GM21723 (cell line): ENCODE data around the gene BMP7.
"Not testable (repeated sequence)": the region's sequence is repeated elsewhere in the genome, so short reads cannot be mapped to it uniquely, and the experiment has no call there.

Source experiments
- ATAC-seq: cut with Tn5 transposase; IDR thresholded peaks from one replicate; pipeline ENCODE4 v1.9.1; 2021; ENCODE audit warnings: mild to moderate bottlenecking, moderate library complexity; ENCODE audit not compliant: unreplicated experiment

Gene BMP7

DNA sequence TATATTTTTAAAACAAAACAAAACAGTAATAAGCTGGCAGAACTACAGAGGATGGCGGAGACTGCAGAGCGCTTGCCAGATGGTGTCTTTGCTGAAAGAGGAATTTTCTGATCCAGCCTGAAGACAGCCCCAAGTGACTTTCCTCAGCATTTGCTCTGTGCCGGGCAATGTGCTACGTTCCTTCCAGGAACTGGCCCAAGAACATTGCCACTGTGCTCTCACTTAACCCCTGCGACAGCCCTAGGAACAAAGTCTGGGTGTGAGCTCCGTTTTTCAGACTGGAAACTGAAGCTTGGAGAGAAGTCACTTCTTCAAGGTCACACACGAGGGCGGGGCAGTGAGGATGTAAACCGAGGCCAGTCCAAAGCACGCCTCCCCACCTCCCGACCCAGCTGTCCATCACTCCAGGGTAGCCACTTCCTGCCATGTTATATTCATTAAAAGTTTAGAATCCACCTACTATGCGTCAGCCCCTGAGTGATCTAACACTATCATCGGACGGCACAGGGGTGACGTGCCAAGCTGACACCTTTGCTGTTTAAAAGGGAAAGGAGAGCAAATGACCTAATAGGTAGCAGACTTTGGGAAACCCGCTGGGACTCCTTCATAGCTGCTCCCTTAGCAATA is 22.3 kb upstream of the BMP7 start:
- ATAC-seq: no peak

GRCh38 chr20:57287901-57288300 is 21.5 kb upstream of the BMP7 start:
- no peak for ATAC-seq

- ATAC-seq: no peak
Measured at GRCh38 chr20:57287007-57287880, 20.8 kb upstream of the BMP7 start.

DNA sequence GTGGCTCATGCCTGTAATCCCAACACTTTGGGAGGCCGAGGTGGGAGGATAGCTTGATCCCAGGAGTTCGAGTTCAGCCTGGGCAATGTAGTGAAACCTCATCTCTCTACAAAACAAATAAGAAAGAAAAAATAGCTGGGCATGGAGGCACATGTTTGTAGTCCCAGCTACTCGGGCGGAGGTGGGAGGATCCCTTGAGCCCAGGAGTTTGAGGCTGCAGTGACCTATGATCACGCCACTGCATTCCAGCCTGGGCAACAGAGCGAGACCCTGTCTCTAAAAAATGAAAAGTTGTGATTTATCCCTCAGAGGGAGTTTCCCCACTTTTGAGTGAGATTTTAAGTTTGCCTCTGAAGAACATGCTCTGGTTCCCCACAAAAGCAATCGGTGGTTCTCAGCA is 17.4 kb upstream of the BMP7 start:
- ATAC-seq: no peak

DNA sequence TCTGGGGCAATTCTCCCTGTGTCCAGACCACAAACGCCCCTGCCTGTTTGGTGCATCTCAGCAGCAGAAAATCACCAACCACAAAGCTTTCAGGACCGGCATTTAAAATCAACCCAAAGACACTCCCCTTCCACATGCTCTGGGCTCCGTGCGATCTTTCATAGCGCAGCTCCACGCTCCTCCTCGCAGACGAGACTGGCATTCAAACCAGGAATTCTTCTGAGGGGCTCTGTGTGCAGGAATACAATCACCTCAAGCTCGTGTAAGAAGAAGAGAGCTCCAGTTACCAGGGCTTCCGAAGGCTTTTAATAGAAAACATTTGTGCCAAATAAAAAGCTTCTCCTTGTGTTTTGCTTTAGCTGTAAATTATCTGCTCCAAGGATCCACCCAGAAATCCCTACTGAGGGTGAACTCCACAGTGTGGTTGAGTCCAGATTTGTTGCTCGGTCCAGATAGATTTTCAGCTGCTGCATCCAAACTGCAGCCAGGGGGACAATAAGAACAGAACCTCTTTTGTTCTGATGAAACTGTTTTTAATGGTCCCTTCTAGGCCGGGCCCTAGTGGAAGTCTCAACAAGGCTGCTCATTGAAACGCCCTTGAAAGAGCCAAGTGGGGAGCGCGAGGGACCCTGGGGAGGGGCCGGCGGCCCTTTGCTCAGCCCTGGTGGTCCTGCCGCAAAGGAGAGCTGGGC is 16.4 kb upstream of the BMP7 start:
- no peak for ATAC-seq

- ATAC-seq: no peak
Measured at GRCh38 chr20:57281900-57282299, 15.5 kb upstream of the BMP7 start.

- no peak for ATAC-seq
Measured at GRCh38 chr20:57280221-57280620, 13.8 kb upstream of the BMP7 start.

- not testable (repeated sequence) for ATAC-seq
Measured at GRCh38 chr20:57279548-57279947, 13.1 kb upstream of the BMP7 start.

DNA sequence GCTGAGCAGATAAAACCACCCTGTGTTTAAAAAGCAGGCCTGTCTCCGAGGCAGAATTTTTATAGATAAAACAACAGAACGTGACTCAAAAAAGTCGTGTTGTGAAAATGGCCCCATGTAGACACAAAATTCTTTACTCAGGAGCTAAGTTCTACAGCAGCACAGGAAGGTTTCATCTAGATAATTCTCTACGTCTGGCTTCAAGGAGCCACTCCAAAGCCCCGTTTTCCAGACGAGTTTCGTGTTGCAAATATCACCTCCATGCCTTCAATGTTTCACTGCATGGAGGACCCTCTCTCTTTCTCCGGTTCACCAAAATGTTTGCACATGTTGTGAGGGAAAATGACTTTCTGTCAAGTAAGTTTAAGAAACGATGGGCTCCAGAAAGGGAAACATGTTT is 12.0 kb upstream of the BMP7 start:
- ATAC-seq: no peak

GRCh38 chr20:57277398-57278105 is 11.1 kb upstream of the BMP7 start:
- no peak for ATAC-seq

DNA sequence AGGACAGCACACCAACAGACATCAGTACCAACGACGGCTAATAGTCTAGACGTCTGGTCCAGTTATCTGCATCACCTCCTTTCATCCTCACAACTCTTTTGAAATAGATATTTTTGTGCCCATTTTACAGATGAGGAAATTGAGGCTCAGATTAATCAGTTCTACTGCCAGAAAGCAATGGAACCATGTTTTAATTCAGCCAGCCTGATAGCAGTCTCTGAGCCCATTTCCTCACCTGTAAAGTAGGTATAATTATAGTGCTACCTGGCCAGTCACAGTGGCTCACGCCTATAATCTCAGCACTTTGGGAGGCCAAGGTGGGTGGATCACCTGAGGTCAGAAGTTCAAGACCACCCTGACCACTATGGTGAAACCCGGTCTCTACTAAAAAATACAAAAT is 9.8 kb upstream of the BMP7 start:
- ATAC-seq: no peak

DNA sequence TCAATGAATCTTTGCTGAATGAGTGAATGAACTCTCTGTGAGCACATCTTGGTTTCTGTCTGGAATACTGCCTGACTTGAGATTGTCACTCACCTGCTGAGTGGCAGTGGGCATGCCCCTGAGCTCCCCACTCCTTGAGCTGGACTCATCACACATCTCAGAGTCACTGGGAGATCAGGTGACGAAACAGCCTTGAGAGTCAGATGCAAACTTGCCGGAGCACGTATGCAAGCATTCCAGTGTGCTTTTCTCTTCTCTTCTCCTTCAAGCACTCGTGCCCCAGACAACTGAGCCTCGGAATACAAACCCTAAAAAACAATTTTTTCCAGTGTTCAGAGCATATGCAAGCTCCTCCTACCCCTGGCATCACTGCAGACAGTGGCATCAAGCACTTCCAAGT is 9.4 kb upstream of the BMP7 start:
- no peak for ATAC-seq

- ATAC-seq: no peak
Measured at GRCh38 chr20:57275334-57275733, 8.9 kb upstream of the BMP7 start.

GRCh38 chr20:57274846-57275245 is 8.4 kb upstream of the BMP7 start:
- ATAC-seq: no peak

DNA sequence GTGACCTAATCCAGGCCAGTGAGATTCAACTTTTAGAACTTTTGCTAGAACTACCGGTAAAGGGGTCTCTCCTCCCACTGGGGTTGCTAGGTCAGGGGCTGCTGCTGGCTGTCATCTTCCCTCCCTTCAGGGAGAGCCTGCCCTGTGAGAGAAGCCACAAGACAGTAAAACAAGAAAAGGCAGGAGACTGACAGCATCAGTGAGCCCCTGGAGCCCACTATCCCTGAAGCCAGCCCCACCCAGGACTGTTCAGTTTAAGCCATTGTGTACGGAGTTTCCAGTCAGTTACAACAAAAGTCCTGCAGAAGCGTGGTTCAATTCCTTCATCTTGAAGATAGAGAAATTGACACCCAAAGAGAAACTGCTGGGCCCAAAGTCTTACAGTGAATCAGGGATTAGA is 7.9 kb upstream of the BMP7 start:
- no peak for ATAC-seq

GRCh38 chr20:57272883-57273535 is 6.6 kb upstream of the BMP7 start:
- ATAC-seq: no peak

- ATAC-seq: no peak
Measured at GRCh38 chr20:57270204-57270984, 4.0 kb upstream of the BMP7 start.

DNA sequence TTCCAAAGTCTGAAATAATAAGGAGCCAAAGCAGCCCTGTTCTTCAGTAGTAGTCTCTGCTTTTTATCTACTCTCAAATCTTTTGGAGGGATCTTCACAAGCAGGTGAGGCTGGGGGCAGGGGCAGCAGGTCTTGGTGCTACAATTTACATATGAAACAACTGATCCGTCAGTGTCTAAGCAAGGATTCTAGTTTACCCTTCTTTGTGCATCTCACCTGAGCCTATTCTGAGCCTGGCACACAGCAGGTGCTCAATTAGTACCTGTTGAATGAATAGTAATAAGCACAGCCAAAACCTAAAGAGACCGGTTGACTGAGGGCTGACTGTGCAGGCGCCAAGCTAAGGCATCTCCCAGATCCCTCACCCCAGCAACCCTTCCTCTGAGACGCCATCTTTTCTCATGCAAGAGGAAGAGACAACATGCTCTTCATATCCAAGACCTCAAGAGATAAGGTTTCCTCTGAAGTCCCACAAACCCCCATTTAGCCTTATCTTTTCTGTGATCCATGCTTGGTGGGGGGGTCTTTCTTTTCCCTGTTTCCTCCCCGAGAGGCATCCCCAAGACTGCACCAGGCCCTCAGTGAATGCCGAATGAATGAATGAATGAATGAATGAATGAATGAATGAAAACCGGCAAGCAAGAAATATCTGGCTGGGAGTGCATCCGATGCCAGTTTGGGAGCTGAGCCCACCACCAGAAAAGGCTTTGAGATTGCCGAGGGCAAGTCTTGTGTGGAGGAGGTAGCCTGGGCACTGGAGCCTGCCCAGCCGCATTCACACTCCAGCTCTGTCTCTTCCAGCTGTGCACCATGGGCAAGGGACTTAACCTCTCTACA is 2.9 kb upstream of the BMP7 start:
- no peak for ATAC-seq

GRCh38 chr20:57268399-57269076 is 2.1 kb upstream of the BMP7 start:
- no peak for ATAC-seq
